B cell (primary cell): Measurements from ENCODE around the gene IFNAR2.

Experiments
- CTCF ChIP-seq: fragments of 200-600 bp; IDR thresholded peaks from one replicate; pipeline ENCODE4 v1.8.0; 2022; ENCODE audit warnings: antibody characterized with exemption, mild to moderate bottlenecking
- EZH2 ChIP-seq: IDR thresholded peaks from 2 replicates; pipeline ENCODE4 v1.6.1; 2012; ENCODE audit warnings: borderline replicate concordance, low read depth, mild to moderate bottlenecking, moderate library complexity, low read length; ENCODE audit not compliant: insufficient read depth, poor library complexity, severe bottlenecking

GRCh38 chr21:33197496-33197895, 32.2 kb upstream of the IFNAR2 start:
- TF ChIP-seq EZH2 (no peak), CTCF (no peak)
